ENCODE measurements around the gene MRPL36. TPM values are rescaled to one million over a fixed set of nuclear protein-coding genes. Genes with fewer than 3 reads are reported as not detected.

Gene MRPL36
- total and polyA plus RNA-seq, 7 experiments from 2014 or later, result 14.1 to 77.5 (median 32.4) TPM

- DNase-seq (no peak), ATAC-seq (no peak)
- Mint-ChIP-seq H3K27ac (no peak overlapping the region), H3K27me3 (peaks cover 0 to 12% (median 6%) of the 10 kb centered on the region in 5 donors), H3K36me3 (no peaks in the 10 kb centered on the region), H3K9me3 (no peaks in the 10 kb centered on the region), H3K4me1 (peaks cover 0 to 14% (median 2%) of the 10 kb centered on the region in 7 donors), H3K4me3 (no peak overlapping the region)
- H3K36me3 ChIP-seq (ENCODE audit: control insufficient read depth in 2 of 3, insufficient read depth in 3 of 3, low read length in 3 of 3), result no peaks in the 10 kb centered on the region
- H3K27ac ChIP-seq (ENCODE audit: low read depth, low read length), result no peak overlapping the region
- intact Hi-C loops (cut with micrococcal nuclease), result no loop called here
- no peaks in the 10 kb centered on the region for H3K27me3 ChIP-seq (ENCODE audit: control insufficient read depth in 2 of 2, insufficient read depth in 2 of 2, low read length in 2 of 2)
- POLR2A ChIA-PET, result interaction anchor here (0.9 kb wide), 1 partner anchor 12 kb away, joined by 3 read pairs; no protein-coding TSS in a partner anchor
- H3K9me3 ChIP-seq (ENCODE audit: control insufficient read depth in 2 of 3, low read length in 3 of 3), result no peaks in the 10 kb centered on the region
- no peak overlapping the region for H3K4me3 ChIP-seq (ENCODE audit: low read length)
- CTCF ChIA-PET, result no interaction called here
- H3K4me1 ChIP-seq (ENCODE audit: control insufficient read depth in 2 of 2, insufficient read depth in 2 of 2, low read length in 2 of 2), result no peaks in the 10 kb centered on the region
Observed at GRCh38 chr5:1780614-1780930, 19.1 kb downstream of the MRPL36 start.

GRCh38 chr5:1779782-1780613 is 19.6 kb downstream of the MRPL36 start:
- POLR2A ChIA-PET, result interaction anchor here (0.9 kb wide), 1 partner anchor 13 kb away, joined by 3 read pairs; no protein-coding TSS in a partner anchor
- Histone ChIP-seq H3K27me3 (ENCODE audit: control insufficient read depth in 2 of 2, insufficient read depth in 2 of 2, low read length in 2 of 2) (no peaks in the 10 kb centered on the region), H3K4me3 (ENCODE audit: low read length) (no peak overlapping the region), H3K9me3 (ENCODE audit: control insufficient read depth in 2 of 3, low read length in 3 of 3) (no peaks in the 10 kb centered on the region), H3K36me3 (ENCODE audit: control insufficient read depth in 2 of 3, insufficient read depth in 3 of 3, low read length in 3 of 3) (no peaks in the 10 kb centered on the region), H3K27ac (ENCODE audit: low read depth, low read length) (no peak overlapping the region), H3K4me1 (ENCODE audit: control insufficient read depth in 2 of 2, insufficient read depth in 2 of 2, low read length in 2 of 2) (no peaks in the 10 kb centered on the region)
- Mint-ChIP-seq H3K36me3 (no peaks in the 10 kb centered on the region), H3K27me3 (peaks cover 0 to 12% (median 7%) of the 10 kb centered on the region in 5 donors), H3K9me3 (no peaks in the 10 kb centered on the region), H3K4me1 (peaks cover 0 to 13% (median 0%) of the 10 kb centered on the region in 7 donors), H3K4me3 (no peak overlapping the region), H3K27ac (no peak overlapping the region)
- no peak for DNase-seq
- no peak for ATAC-seq
- intact Hi-C loops (cut with micrococcal nuclease), result no loop called here
- CTCF ChIA-PET, result no interaction called here

GRCh38 chr5:1779021-1779680 is 20.5 kb downstream of the MRPL36 start:
- Mint-ChIP-seq H3K4me3 (no peak overlapping the region), H3K27me3 (peaks cover 0 to 7% (median 4%) of the 10 kb centered on the region in 5 donors), H3K4me1 (peaks cover 0 to 10% (median 0%) of the 10 kb centered on the region in 7 donors), H3K27ac (no peak overlapping the region), H3K9me3 (no peaks in the 10 kb centered on the region), H3K36me3 (no peaks in the 10 kb centered on the region)
- ChIA-PET POLR2A (no interaction called here), CTCF (no interaction called here)
- H3K27me3 ChIP-seq (ENCODE audit: control insufficient read depth in 2 of 2, insufficient read depth in 2 of 2, low read length in 2 of 2), result no peaks in the 10 kb centered on the region
- no peak for DNase-seq
- no peaks in the 10 kb centered on the region for H3K9me3 ChIP-seq (ENCODE audit: control insufficient read depth in 2 of 3, low read length in 3 of 3)
- no peaks in the 10 kb centered on the region for H3K36me3 ChIP-seq (ENCODE audit: control insufficient read depth in 2 of 3, insufficient read depth in 3 of 3, low read length in 3 of 3)
- no peak overlapping the region for H3K4me3 ChIP-seq (ENCODE audit: low read length)
- no peak overlapping the region for H3K27ac ChIP-seq (ENCODE audit: low read depth, low read length)
- no peak for ATAC-seq
- intact Hi-C loops (cut with micrococcal nuclease), result no loop called here
- no peaks in the 10 kb centered on the region for H3K4me1 ChIP-seq (ENCODE audit: control insufficient read depth in 2 of 2, insufficient read depth in 2 of 2, low read length in 2 of 2)

GRCh38 chr5:1778138-1779020 is 21.3 kb downstream of the MRPL36 start:
- H3K4me3 ChIP-seq (ENCODE audit: low read length), result no peak overlapping the region
- H3K9me3 ChIP-seq (ENCODE audit: control insufficient read depth in 2 of 3, low read length in 3 of 3), result no peaks in the 10 kb centered on the region
- H3K27ac ChIP-seq (ENCODE audit: low read depth, low read length), result no peak overlapping the region
- Mint-ChIP-seq H3K36me3 (no peaks in the 10 kb centered on the region), H3K4me3 (no peak overlapping the region), H3K27me3 (peaks cover 0 to 9% (median 4%) of the 10 kb centered on the region in 5 donors), H3K9me3 (no peaks in the 10 kb centered on the region), H3K27ac (no peak overlapping the region), H3K4me1 (peaks cover 0 to 10% (median 0%) of the 10 kb centered on the region in 7 donors)
- H3K27me3 ChIP-seq (ENCODE audit: control insufficient read depth in 2 of 2, insufficient read depth in 2 of 2, low read length in 2 of 2), result no peaks in the 10 kb centered on the region
- H3K4me1 ChIP-seq (ENCODE audit: control insufficient read depth in 2 of 2, insufficient read depth in 2 of 2, low read length in 2 of 2), result no peaks in the 10 kb centered on the region
- intact Hi-C loops (cut with micrococcal nuclease), result no loop called here
- DNase-seq, result no peak
- ChIA-PET CTCF (no interaction called here), POLR2A (no interaction called here)
- no peak for ATAC-seq
- no peaks in the 10 kb centered on the region for H3K36me3 ChIP-seq (ENCODE audit: control insufficient read depth in 2 of 3, insufficient read depth in 3 of 3, low read length in 3 of 3)

GRCh38 chr5:1777281-1778137 is 22.1 kb downstream of the MRPL36 start:
- ATAC-seq (no peak), DNase-seq (no peak)
- intact Hi-C loops (cut with micrococcal nuclease), result no loop called here
- ChIA-PET CTCF (no interaction called here), POLR2A (no interaction called here)
- Histone ChIP-seq H3K27me3 (ENCODE audit: control insufficient read depth in 2 of 2, insufficient read depth in 2 of 2, low read length in 2 of 2) (no peaks in the 10 kb centered on the region), H3K4me3 (ENCODE audit: low read length) (no peak overlapping the region), H3K27ac (ENCODE audit: low read depth, low read length) (no peak overlapping the region), H3K4me1 (ENCODE audit: control insufficient read depth in 2 of 2, insufficient read depth in 2 of 2, low read length in 2 of 2) (no peaks in the 10 kb centered on the region), H3K36me3 (ENCODE audit: control insufficient read depth in 2 of 3, insufficient read depth in 3 of 3, low read length in 3 of 3) (no peaks in the 10 kb centered on the region), H3K9me3 (ENCODE audit: control insufficient read depth in 2 of 3, low read length in 3 of 3) (no peaks in the 10 kb centered on the region)
- Mint-ChIP-seq H3K9me3 (no peaks in the 10 kb centered on the region), H3K27me3 (peaks cover 0 to 17% (median 4%) of the 10 kb centered on the region in 5 donors), H3K36me3 (no peaks in the 10 kb centered on the region), H3K4me1 (peaks cover 0 to 6% (median 0%) of the 10 kb centered on the region in 7 donors), H3K27ac (no peak overlapping the region), H3K4me3 (no peak overlapping the region)

- intact Hi-C loops (cut with micrococcal nuclease), result no loop called here
- Mint-ChIP-seq H3K9me3 (no peaks in the 10 kb centered on the region), H3K4me1 (peaks cover 0 to 5% (median 0%) of the 10 kb centered on the region in 7 donors), H3K4me3 (no peak overlapping the region), H3K27me3 (peaks cover 0 to 19% (median 0%) of the 10 kb centered on the region in 5 donors), H3K27ac (no peak overlapping the region), H3K36me3 (no peaks in the 10 kb centered on the region)
- H3K4me3 ChIP-seq (ENCODE audit: low read length), result no peak overlapping the region
- ChIA-PET POLR2A (no interaction called here), CTCF (no interaction called here)
- H3K27ac ChIP-seq (ENCODE audit: low read depth, low read length), result no peak overlapping the region
- H3K9me3 ChIP-seq (ENCODE audit: control insufficient read depth in 2 of 3, low read length in 3 of 3), result no peaks in the 10 kb centered on the region
- ATAC-seq, result no peak
- no peak for DNase-seq
- no peaks in the 10 kb centered on the region for H3K27me3 ChIP-seq (ENCODE audit: control insufficient read depth in 2 of 2, insufficient read depth in 2 of 2, low read length in 2 of 2)
- no peaks in the 10 kb centered on the region for H3K36me3 ChIP-seq (ENCODE audit: control insufficient read depth in 2 of 3, insufficient read depth in 3 of 3, low read length in 3 of 3)
- no peaks in the 10 kb centered on the region for H3K4me1 ChIP-seq (ENCODE audit: control insufficient read depth in 2 of 2, insufficient read depth in 2 of 2, low read length in 2 of 2)
Observed at GRCh38 chr5:1776831-1777230, 22.8 kb downstream of the MRPL36 start.
